AG09319 (cell line): ENCODE results near the gene MYO10.
"Not testable (repeated sequence)": the region's sequence is repeated elsewhere in the genome, so short reads cannot be mapped to it uniquely, and the experiment has no call there.

ENCODE experiments used
- DNase-seq: peaks from one replicate; pipeline ENCODE4 v3.0.0-alpha.2; 2010; ENCODE audit warnings: low read depth; ENCODE audit errors: extremely low read depth
- TF ChIP-seq, protein P1 (sequence below): IDR thresholded peaks from 2 replicates; pipeline ENCODE4 v1.5.1; 2011; ENCODE audit warnings: low read depth, mild to moderate bottlenecking, inconsistent platforms, low read length, moderate library complexity

Gene MYO10

DNA sequence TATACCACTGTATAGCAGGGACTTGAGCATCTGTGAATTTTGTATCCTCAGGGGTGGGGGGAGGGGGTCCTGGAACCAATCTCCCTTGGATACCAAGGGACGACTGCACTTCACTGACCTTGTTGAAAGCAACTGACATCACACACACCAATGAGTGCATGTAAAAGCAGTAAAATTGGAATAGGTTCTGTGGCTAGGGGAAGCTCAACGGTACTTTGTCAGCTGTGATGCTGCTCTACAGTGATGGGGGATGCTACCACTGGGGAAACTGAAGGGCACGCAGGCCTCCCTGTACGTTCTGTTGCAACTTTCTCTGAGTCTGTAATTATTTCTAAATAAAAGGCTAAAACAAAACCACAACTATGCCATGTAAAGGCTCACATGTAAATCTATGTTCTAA is 272.2 kb downstream of the MYO10 start:
- TF ChIP-seq, protein P1, sequence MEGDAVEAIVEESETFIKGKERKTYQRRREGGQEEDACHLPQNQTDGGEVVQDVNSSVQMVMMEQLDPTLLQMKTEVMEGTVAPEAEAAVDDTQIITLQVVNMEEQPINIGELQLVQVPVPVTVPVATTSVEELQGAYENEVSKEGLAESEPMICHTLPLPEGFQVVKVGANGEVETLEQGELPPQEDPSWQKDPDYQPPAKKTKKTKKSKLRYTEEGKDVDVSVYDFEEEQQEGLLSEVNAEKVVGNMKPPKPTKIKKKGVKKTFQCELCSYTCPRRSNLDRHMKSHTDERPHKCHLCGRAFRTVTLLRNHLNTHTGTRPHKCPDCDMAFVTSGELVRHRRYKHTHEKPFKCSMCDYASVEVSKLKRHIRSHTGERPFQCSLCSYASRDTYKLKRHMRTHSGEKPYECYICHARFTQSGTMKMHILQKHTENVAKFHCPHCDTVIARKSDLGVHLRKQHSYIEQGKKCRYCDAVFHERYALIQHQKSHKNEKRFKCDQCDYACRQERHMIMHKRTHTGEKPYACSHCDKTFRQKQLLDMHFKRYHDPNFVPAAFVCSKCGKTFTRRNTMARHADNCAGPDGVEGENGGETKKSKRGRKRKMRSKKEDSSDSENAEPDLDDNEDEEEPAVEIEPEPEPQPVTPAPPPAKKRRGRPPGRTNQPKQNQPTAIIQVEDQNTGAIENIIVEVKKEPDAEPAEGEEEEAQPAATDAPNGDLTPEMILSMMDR: no peak
- no peak for DNase-seq

DNA sequence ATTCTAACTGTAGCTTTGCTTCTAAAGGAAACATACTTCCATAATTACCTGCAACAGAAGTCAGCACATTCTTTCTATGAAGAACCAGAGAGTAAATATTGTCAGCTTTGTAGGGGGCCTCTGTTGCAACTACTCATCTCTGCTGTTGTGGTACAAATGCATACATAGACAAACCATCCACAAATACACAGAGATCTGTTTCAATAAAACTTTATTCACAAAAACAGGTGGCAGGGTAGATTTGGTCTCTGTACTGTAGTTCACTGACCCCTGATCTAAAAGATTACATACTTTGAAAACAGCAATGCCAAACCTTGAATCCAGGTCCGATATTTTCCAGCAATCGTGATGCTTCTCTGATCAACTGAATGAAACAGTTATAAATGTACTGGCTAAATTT is 274.4 kb downstream of the MYO10 start:
- TF ChIP-seq, protein P1: no peak
- DNase-seq: no peak

DNA sequence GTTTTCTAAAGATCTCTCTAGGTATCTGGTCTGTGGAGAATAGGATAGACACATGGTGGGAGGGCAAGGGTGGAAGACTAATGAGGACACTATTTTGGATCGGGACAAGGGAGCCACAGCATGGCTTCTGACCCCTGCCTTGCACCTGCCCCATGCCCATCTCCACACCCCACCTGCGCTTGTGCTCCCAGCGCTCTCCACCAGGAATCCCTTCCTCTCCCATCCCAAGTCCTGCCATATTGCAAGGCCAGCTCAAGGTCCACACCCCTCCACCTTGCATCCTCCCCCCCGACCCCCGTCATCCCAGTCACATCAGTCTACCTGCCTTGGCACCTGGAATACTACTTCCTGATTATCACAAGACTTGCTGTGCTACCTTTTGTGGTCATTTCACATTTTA is 275.1 kb downstream of the MYO10 start:
- TF ChIP-seq, protein P1: no peak
- no peak for DNase-seq

DNA sequence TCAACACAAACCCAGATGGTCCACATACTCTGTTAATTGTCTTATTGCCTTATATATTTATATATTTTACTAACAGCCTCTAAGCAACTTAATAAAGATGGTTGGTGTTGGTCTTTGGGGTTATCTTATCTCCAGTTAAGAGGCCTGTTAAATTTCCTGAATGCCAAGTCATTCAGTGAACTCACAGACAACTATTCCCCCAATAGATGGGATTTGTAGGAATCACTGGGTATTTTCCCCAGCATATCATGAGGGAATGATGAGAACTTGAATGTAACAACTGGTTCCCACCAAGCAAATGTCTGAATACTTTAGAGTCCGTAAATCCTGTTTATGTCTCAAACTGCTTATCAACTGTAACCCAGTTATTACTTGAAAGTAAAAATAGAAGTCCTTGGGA is 276.6 kb downstream of the MYO10 start:
- TF ChIP-seq, protein P1: no peak
- no peak for DNase-seq

DNA sequence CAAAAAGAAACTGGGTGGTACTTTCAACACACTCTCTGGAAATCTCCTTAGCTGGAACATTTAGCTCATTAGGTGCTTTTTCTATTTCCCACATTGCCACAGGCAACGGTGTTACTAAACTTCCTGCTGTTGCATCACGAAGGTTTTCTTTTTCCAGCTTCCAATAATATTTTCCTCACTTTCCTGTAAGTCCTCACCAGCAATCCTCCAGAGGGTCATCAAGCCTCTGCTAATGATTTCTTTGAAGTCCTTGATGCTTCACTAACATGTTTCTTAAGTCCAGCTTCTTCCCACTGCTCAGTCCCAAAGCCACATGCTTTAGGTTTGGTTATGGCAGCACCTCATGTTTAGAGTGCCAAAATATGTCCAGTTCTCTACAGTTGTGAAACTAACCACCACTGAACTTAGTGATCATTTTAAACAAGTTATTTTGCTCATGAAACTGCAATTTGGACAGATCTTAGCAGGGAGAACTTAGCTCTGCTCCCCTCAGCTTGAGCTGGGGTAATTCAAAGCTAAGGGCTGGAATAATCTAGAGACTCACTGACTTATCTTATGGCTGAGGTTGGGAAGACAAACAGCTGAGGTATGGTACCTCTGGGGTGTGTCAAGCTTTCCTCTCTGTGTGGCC is 279.4 kb downstream of the MYO10 start:
- DNase-seq: no peak

DNA sequence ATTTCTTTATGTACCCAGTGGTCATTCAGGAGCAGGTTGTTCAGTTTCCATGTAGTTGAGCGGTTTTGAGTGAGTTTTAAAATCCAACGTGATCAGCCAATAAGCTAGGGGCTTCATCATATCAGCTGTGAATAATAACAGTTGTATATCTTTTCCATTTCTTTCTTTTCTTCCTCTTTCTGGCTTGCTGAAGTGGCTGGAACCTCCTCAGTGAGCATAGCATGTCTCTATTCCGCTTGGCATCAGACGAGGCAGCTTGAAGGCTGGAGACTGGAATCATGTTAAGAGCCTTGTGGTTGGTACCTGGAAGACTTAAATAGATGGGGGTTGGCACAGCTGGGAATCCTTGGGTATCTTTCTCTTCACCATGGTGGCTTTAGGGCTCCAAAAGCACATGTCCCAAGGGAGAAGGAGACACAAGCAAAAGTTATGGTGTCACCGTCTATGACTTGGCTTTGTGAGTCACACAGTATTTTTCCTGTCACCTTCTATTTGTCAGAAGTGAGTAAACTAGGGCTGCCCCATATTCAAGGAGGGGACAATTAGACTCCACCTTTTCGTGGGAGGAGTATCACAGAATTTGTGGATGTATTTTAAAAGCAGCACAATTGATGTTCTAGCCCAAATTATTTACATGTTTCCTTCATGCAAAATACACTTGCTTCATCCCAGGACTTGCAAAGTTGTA is 281.3 kb downstream of the MYO10 start:
- TF ChIP-seq, protein P1: no peak
- no peak for DNase-seq

More for the DNA sequence above, 279.4 kb downstream of the MYO10 start:
- TF ChIP-seq, protein P1: no peak

DNA sequence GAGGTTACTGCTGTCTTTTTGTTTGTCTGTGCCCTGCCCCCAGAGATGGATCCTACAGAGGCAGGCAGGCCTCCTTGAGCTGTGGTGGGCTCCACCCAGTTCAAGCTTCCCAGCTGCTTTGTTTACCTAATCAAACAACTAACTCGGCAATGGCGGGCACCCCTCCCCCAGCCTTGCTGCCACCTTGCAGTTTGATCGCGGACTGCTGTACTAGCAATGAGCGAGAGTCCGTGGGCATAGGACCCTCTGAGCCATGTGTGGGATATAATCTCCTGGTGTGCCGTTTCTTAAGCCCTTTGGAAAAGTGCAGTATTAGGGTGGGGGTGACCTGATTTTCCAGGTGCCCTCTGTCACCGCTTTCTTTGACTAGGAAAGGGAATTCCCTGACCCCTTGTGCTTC is 287.3 kb downstream of the MYO10 start:
- not testable (repeated sequence) for DNase-seq
